ENCODE results near the gene ULK1. TPM values are rescaled to one million over a fixed set of nuclear protein-coding genes. Genes with fewer than 3 reads are reported as not detected.
"Not testable (repeated sequence)": the region's sequence is repeated elsewhere in the genome, so short reads cannot be mapped to it uniquely, and the experiment has no call there.

Gene ULK1
- total RNA-seq, 1 experiment from 2014 or later, result 21.7 TPM

DNA sequence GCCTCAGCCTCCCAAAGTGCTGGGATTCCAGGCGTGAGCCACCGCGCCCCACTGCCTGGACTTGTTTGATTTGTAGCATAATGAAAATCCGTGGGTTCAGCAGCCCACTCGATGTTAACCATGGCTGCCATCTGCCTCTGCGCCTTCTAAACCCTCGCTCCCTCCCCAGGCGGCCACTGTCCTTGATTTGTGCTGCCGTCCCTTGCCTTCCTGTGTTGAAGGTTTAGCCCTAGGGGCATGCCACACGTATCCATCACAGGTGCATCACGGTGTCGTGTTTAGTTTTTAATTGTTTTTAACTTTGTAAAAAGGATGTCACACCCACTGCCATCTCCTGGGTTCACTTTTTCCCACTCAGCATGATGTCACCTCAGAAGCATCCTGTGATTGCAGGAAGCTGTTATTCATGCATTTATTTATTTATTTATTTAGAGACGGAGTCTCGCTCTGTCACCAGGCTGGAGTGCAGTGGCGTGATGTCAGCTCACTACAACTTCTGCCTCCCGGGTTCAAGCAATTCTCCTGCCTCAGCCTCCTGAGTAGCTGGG is 24.5 kb upstream of the ULK1 start:
- CTCF ChIA-PET, result interaction anchor here (0.7 kb wide), 1 partner anchor 9 kb away, joined by 3 read pairs; no protein-coding TSS in a partner anchor
- no peak overlapping the region for H3K27ac Mint-ChIP-seq (ENCODE audit: low read depth, unreplicated experiment)
- POLR2A ChIA-PET, result interaction anchor here (0.9 to 1.1 kb wide), 2 partner anchors 30 to 52 kb away, joined by 3 to 4 read pairs; no protein-coding TSS in a partner anchor
- peaks cover 12% of the 10 kb centered on the region for H3K4me1 Mint-ChIP-seq (ENCODE audit: insufficient read depth, unreplicated experiment)
- TF ChIP-seq, protein P1, sequence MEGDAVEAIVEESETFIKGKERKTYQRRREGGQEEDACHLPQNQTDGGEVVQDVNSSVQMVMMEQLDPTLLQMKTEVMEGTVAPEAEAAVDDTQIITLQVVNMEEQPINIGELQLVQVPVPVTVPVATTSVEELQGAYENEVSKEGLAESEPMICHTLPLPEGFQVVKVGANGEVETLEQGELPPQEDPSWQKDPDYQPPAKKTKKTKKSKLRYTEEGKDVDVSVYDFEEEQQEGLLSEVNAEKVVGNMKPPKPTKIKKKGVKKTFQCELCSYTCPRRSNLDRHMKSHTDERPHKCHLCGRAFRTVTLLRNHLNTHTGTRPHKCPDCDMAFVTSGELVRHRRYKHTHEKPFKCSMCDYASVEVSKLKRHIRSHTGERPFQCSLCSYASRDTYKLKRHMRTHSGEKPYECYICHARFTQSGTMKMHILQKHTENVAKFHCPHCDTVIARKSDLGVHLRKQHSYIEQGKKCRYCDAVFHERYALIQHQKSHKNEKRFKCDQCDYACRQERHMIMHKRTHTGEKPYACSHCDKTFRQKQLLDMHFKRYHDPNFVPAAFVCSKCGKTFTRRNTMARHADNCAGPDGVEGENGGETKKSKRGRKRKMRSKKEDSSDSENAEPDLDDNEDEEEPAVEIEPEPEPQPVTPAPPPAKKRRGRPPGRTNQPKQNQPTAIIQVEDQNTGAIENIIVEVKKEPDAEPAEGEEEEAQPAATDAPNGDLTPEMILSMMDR (IDR thresholded peaks at IDR 0.05; ENCODE audit: unreplicated experiment), result no peak
- no peak overlapping the region for H3K4me3 Mint-ChIP-seq (ENCODE audit: unreplicated experiment)
- H3K9me3 Mint-ChIP-seq (ENCODE audit: unreplicated experiment), result no peaks in the 10 kb centered on the region
- DNase-seq (ENCODE audit: unreplicated experiment), result peak; percentile 33
- no TSS peak for BruUV-seq (replicated peaks)
- intact Hi-C loops (cut with micrococcal nuclease), result no loop called here
- H3K36me3 Mint-ChIP-seq (ENCODE audit: insufficient read depth, unreplicated experiment), result no peaks in the 10 kb centered on the region
- no peaks in the 10 kb centered on the region for H3K27me3 Mint-ChIP-seq (ENCODE audit: insufficient read depth, unreplicated experiment)

DNA sequence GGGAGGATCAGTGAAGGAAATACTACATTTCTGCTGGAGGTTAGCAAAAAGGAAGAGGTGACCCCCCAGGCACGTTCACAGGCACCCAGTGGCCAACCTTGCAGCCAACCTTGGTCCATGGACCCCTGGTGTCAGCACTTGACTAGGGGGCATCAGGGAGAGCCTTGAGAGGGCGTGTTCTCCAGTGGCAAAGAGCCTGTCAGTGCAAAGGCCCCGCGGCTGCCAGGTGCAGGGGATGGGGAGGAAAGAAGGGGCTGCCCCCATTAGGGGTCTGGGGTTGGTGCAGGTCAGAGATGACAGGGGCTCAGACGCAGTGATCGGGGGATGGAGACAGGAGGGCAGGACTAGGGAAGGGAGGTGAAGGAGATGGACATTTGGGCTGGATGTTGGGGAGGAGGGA is 22.7 kb upstream of the ULK1 start:
- ChIA-PET POLR2A (interaction anchor here (0.9 to 1.4 kb wide), 3 partner anchors 9 to 25 kb away, joined by 3 to 5 read pairs (median 3); no protein-coding TSS in a partner anchor), CTCF (interaction anchor here (0.7 kb wide), 1 partner anchor 317 kb away, joined by 3 read pairs; no protein-coding TSS in a partner anchor)
- TF ChIP-seq, protein P1 (IDR thresholded peaks at IDR 0.05; ENCODE audit: unreplicated experiment), result no peak
- Mint-ChIP-seq H3K4me1 (ENCODE audit: insufficient read depth, unreplicated experiment) (peaks cover 5% of the 10 kb centered on the region), H3K36me3 (ENCODE audit: insufficient read depth, unreplicated experiment) (no peaks in the 10 kb centered on the region), H3K27ac (ENCODE audit: low read depth, unreplicated experiment) (peak overlapping the region; percentile 31), H3K4me3 (ENCODE audit: unreplicated experiment) (no peak overlapping the region), H3K9me3 (ENCODE audit: unreplicated experiment) (no peaks in the 10 kb centered on the region), H3K27me3 (ENCODE audit: insufficient read depth, unreplicated experiment) (no peaks in the 10 kb centered on the region)
- DNase-seq (ENCODE audit: unreplicated experiment), result no peak
- intact Hi-C loops (cut with micrococcal nuclease), result no loop called here
- no TSS peak for BruUV-seq (replicated peaks)

- Mint-ChIP-seq H3K27me3 (ENCODE audit: insufficient read depth, unreplicated experiment) (no peaks in the 10 kb centered on the region), H3K27ac (ENCODE audit: low read depth, unreplicated experiment) (peak overlapping the region; percentile 31), H3K4me3 (ENCODE audit: unreplicated experiment) (no peak overlapping the region), H3K4me1 (ENCODE audit: insufficient read depth, unreplicated experiment) (peaks cover 5% of the 10 kb centered on the region), H3K9me3 (ENCODE audit: unreplicated experiment) (no peaks in the 10 kb centered on the region), H3K36me3 (ENCODE audit: insufficient read depth, unreplicated experiment) (no peaks in the 10 kb centered on the region)
- intact Hi-C loops (cut with micrococcal nuclease), result no loop called here
- ChIA-PET CTCF (interaction anchor here (0.8 to 1.9 kb wide), 3 partner anchors 7 to 36 kb away, joined by 4 to 7 read pairs (median 5); no protein-coding TSS in a partner anchor), POLR2A (interaction anchor here (0.7 to 1.4 kb wide), 5 partner anchors 10 to 454 kb away, joined by 3 to 5 read pairs (median 3); no protein-coding TSS in a partner anchor)
- TF ChIP-seq, protein P1 (IDR thresholded peaks at IDR 0.05; ENCODE audit: unreplicated experiment), result no peak
- no TSS peak for BruUV-seq (replicated peaks)
- DNase-seq (ENCODE audit: unreplicated experiment), result peak; percentile 83
These were observed 22.0 kb upstream of the ULK1 start for GRCh38 chr12:131872154-131873051.

GRCh38 chr12:131873293-131873692 is 21.1 kb upstream of the ULK1 start:
- H3K4me1 Mint-ChIP-seq (ENCODE audit: insufficient read depth, unreplicated experiment), result peaks cover 5% of the 10 kb centered on the region
- no peaks in the 10 kb centered on the region for H3K36me3 Mint-ChIP-seq (ENCODE audit: insufficient read depth, unreplicated experiment)
- H3K9me3 Mint-ChIP-seq (ENCODE audit: unreplicated experiment), result no peaks in the 10 kb centered on the region
- TF ChIP-seq, protein P1 (IDR thresholded peaks at IDR 0.05; ENCODE audit: unreplicated experiment), result no peak
- intact Hi-C loops (cut with micrococcal nuclease), result no loop called here
- POLR2A ChIA-PET, result interaction anchor here (1.4 kb wide), 1 partner anchor 11 kb away, joined by 3 read pairs; no protein-coding TSS in a partner anchor
- H3K27me3 Mint-ChIP-seq (ENCODE audit: insufficient read depth, unreplicated experiment), result no peaks in the 10 kb centered on the region
- no peak for DNase-seq (ENCODE audit: unreplicated experiment)
- no peak overlapping the region for H3K4me3 Mint-ChIP-seq (ENCODE audit: unreplicated experiment)
- no peak overlapping the region for H3K27ac Mint-ChIP-seq (ENCODE audit: low read depth, unreplicated experiment)
- BruUV-seq (replicated peaks), result no TSS peak
- CTCF ChIA-PET, result interaction anchor here (0.9 to 1.9 kb wide), 2 partner anchors 8 to 10 kb away, joined by 4 to 5 read pairs; no protein-coding TSS in a partner anchor

GRCh38 chr12:131874972-131875371 is 19.4 kb upstream of the ULK1 start:
- BruUV-seq (replicated peaks); H3K27ac Mint-ChIP-seq (ENCODE audit: low read depth, unreplicated experiment); intact Hi-C loops (cut with micrococcal nuclease); CTCF ChIA-PET; H3K27me3 Mint-ChIP-seq (ENCODE audit: insufficient read depth, unreplicated experiment); H3K4me3 Mint-ChIP-seq (ENCODE audit: unreplicated experiment); H3K9me3 Mint-ChIP-seq (ENCODE audit: unreplicated experiment); DNase-seq (ENCODE audit: unreplicated experiment); POLR2A ChIA-PET; H3K4me1 Mint-ChIP-seq (ENCODE audit: insufficient read depth, unreplicated experiment); H3K36me3 Mint-ChIP-seq (ENCODE audit: insufficient read depth, unreplicated experiment): not testable (repeated sequence)

DNA sequence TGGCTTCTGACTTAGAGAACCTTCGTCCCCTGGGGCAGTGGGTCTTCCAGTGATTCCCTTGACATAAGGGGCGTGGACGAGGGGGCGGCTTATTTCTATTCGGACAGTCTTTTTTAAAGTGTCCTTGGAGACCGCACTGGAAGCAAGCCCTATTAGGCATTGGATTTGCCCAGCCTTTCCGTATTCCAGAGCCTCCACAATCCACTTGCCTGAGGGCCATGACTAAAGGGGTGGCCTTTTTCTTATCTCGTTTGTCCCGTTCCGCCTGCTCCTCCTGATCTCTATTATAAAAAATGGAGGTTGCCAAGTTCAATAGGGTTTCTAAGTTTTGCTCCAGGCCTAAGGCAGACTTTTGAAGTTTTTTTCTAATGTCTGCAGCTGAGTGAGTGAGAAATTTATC is 17.2 kb upstream of the ULK1 start:
- H3K36me3 Mint-ChIP-seq (ENCODE audit: insufficient read depth, unreplicated experiment); H3K27ac Mint-ChIP-seq (ENCODE audit: low read depth, unreplicated experiment); DNase-seq (ENCODE audit: unreplicated experiment); H3K9me3 Mint-ChIP-seq (ENCODE audit: unreplicated experiment); POLR2A ChIA-PET; H3K27me3 Mint-ChIP-seq (ENCODE audit: insufficient read depth, unreplicated experiment); CTCF ChIA-PET; intact Hi-C loops (cut with micrococcal nuclease); BruUV-seq (replicated peaks); H3K4me3 Mint-ChIP-seq (ENCODE audit: unreplicated experiment); H3K4me1 Mint-ChIP-seq (ENCODE audit: insufficient read depth, unreplicated experiment): not testable (repeated sequence)

Data from MCF 10A (cell line).